Neural cell (in vitro differentiated cells): ENCODE results near the gene EFCAB6. TPM values are rescaled to one million over a fixed set of nuclear protein-coding genes. Genes with fewer than 3 reads are reported as not detected.

Source experiments
- H2AFZ ChIP-seq: fragments of 200-600, 300-800 bp; sonication (generic), shearing (Covaris generic); 2 replicates; pipeline ENCODE4 v1.6.0; 2014; ENCODE audit warnings: low read depth, mild to moderate bottlenecking, antibody characterized with exemption, low read length, moderate library complexity
- H3F3A ChIP-seq: fragments of 200-600 bp; shearing (Covaris generic); 2 replicates; pipeline ENCODE4 v1.6.1; 2016; ENCODE audit warnings: mild to moderate bottlenecking, moderate library complexity, mixed read lengths, antibody characterized with exemption, low read length; ENCODE audit not compliant: insufficient read depth, poor library complexity, severe bottlenecking
- H3K27ac ChIP-seq: fragments of 200-600, 300-800 bp; sonication (generic), shearing (Covaris generic); 2 replicates; pipeline ENCODE4 v1.5.1; 2014; ENCODE audit warnings: mild to moderate bottlenecking, low read length, moderate library complexity
- H3K27me3 ChIP-seq: fragments of 300-800, 200-600 bp; sonication (generic), shearing (Covaris generic); 2 replicates; pipeline ENCODE4 v1.6.0; 2014; ENCODE audit warnings: mild to moderate bottlenecking, low read depth, low read length, moderate library complexity; ENCODE audit not compliant: insufficient read depth
- H3K36me3 ChIP-seq: fragments of 300-800, 200-600 bp; sonication (generic), shearing (Covaris generic); 2 replicates; pipeline ENCODE4 v1.5.1; 2014; ENCODE audit warnings: mild to moderate bottlenecking, antibody characterized with exemption, low read length, moderate library complexity; ENCODE audit not compliant: insufficient read depth
- H3K4me2 ChIP-seq: fragments of 300-800, 200-600 bp; sonication (generic), shearing (Covaris generic); 2 replicates; pipeline ENCODE4 v1.6.0; 2014; ENCODE audit warnings: mild to moderate bottlenecking, low read length
- H3K4me3 ChIP-seq: fragments of 300-800, 200-600 bp; sonication (generic), shearing (Covaris generic); 2 replicates; pipeline ENCODE4 v1.5.1; 2014; ENCODE audit warnings: mild to moderate bottlenecking, low read length, moderate library complexity
- H3K79me2 ChIP-seq: fragments of 200-600 bp; shearing (Covaris generic); replicated peaks from 2 replicates; pipeline ENCODE4 v1.6.0; 2014; ENCODE audit warnings: mild to moderate bottlenecking, low read length, moderate library complexity; ENCODE audit not compliant: insufficient read depth
- H3K9ac ChIP-seq: fragments of 300-800, 200-600 bp; sonication (generic), shearing (Covaris generic); 2 replicates; pipeline ENCODE4 v1.6.1; 2016; ENCODE audit warnings: mild to moderate bottlenecking, low read length, mixed read lengths
- H3K9me2 ChIP-seq: fragments of 200-600 bp; shearing (Covaris generic); 2 replicates; pipeline ENCODE4 v1.6.1; 2016; ENCODE audit warnings: mild to moderate bottlenecking, low read length, mixed read lengths; ENCODE audit not compliant: insufficient read depth
- H3K9me3 ChIP-seq: fragments of 200-600, 300-800 bp; sonication (generic), shearing (Covaris generic); 2 replicates; pipeline ENCODE4 v1.6.1; 2016; ENCODE audit warnings: mild to moderate bottlenecking, mixed run types, low read length, moderate library complexity, mixed read lengths
- H4K20me1 ChIP-seq: fragments of 200-600 bp; shearing (Covaris generic); 2 replicates; pipeline ENCODE4 v1.6.1; 2016; ENCODE audit warnings: mild to moderate bottlenecking, mixed run types; ENCODE audit not compliant: insufficient read depth
- CTCF ChIP-seq: fragments of 450-650 bp; IDR thresholded peaks from 2 replicates; pipeline ENCODE4 v1.5.1; 2014; ENCODE audit warnings: antibody characterized with exemption, mild to moderate bottlenecking, moderate library complexity; ENCODE audit not compliant: poor library complexity, severe bottlenecking
- EP300 ChIP-seq: fragments of 450-650 bp; conservative IDR thresholded peaks from 2 replicates; pipeline ENCODE4 v1.6.1; 2014; ENCODE audit warnings: antibody characterized with exemption, mild to moderate bottlenecking, moderate library complexity; ENCODE audit not compliant: poor library complexity, severe bottlenecking
- EZH2 ChIP-seq: fragments of 200-600, 300-800 bp; shearing (Covaris generic), sonication (generic); IDR thresholded peaks from 2 replicates; pipeline ENCODE4 v1.6.1; 2014; ENCODE audit warnings: antibody characterized with exemption, low read length, borderline replicate concordance, mild to moderate bottlenecking; ENCODE audit not compliant: insufficient read depth, poor library complexity, severe bottlenecking
- MXI1 ChIP-seq: fragments of 450-650 bp; conservative IDR thresholded peaks from 2 replicates; pipeline ENCODE4 v1.6.1; 2014; ENCODE audit warnings: antibody characterized with exemption, mild to moderate bottlenecking; ENCODE audit not compliant: poor library complexity, severe bottlenecking
- POLR2AphosphoS5 ChIP-seq: IDR thresholded peaks from 2 replicates; pipeline ENCODE4 v1.6.1; 2012
- RAD21 ChIP-seq: fragments of 450-650 bp; conservative IDR thresholded peaks from 2 replicates; pipeline ENCODE4 v1.6.1; 2014; ENCODE audit warnings: antibody characterized with exemption, mild to moderate bottlenecking, moderate library complexity
- REST ChIP-seq: IDR thresholded peaks from 2 replicates; pipeline ENCODE4 v1.6.1; 2012; ENCODE audit warnings: borderline replicate concordance
- SMC3 ChIP-seq: fragments of 450-650 bp; conservative IDR thresholded peaks from 2 replicates; pipeline ENCODE4 v1.6.1; 2014; ENCODE audit warnings: antibody characterized with exemption, mild to moderate bottlenecking, moderate library complexity; ENCODE audit not compliant: poor library complexity
- TAF1 ChIP-seq: IDR thresholded peaks from 2 replicates; pipeline ENCODE4 v1.6.1; 2012; ENCODE audit warnings: low read depth
- polyA plus RNA-seq: library from polyadenylated mRNA; depleted of rRNA; stranded (reverse); fragments of >200 nt; gene quantifications from 2 replicates; pipeline ENCODE4 v1.2.3, GENCODE V29; 2014

The EFCAB6 gene
- polyA plus RNA-seq, 1 donor from 2014 or later, result 1.4 TPM

GRCh38 chr22:43772831-43773230 is 39.3 kb downstream of the EFCAB6 start:
- H2AFZ ChIP-seq, result no peak overlapping the region
- no peaks in the 10 kb centered on the region for H3K9me3 ChIP-seq
- no peak overlapping the region for H3K4me3 ChIP-seq
- H3K79me2 ChIP-seq, result no peaks in the 10 kb centered on the region
- no peak overlapping the region for H3K27ac ChIP-seq
- H3K4me2 ChIP-seq, result no peak overlapping the region
- no peaks in the 10 kb centered on the region for H3K9me2 ChIP-seq
- H3K9ac ChIP-seq, result no peak overlapping the region
- no peaks in the 10 kb centered on the region for H3F3A ChIP-seq
- H3K36me3 ChIP-seq, result no peaks in the 10 kb centered on the region
- TF ChIP-seq EP300 (no peak), MXI1 (no peak), POLR2AphosphoS5 (no peak), CTCF (no peak), EZH2 (no peak), SMC3 (no peak), TAF1 (no peak), RAD21 (no peak), REST (no peak)
- no peaks in the 10 kb centered on the region for H3K27me3 ChIP-seq
- no peaks in the 10 kb centered on the region for H4K20me1 ChIP-seq

- no peak overlapping the region for H2AFZ ChIP-seq
- no peaks in the 10 kb centered on the region for H3K9me2 ChIP-seq
- H3K27ac ChIP-seq, result peak overlapping the region; percentile 68
- no peaks in the 10 kb centered on the region for H3K36me3 ChIP-seq
- no peaks in the 10 kb centered on the region for H3K79me2 ChIP-seq
- no peaks in the 10 kb centered on the region for H3F3A ChIP-seq
- no peak overlapping the region for H3K9ac ChIP-seq
- H4K20me1 ChIP-seq, result no peaks in the 10 kb centered on the region
- no peak for TF ChIP-seq RAD21
- no peak for TF ChIP-seq MXI1
- TF ChIP-seq EP300, result peak; percentile 71
- H3K27me3 ChIP-seq, result no peaks in the 10 kb centered on the region
- peak overlapping the region; percentile 16 for H3K4me2 ChIP-seq
- H3K9me3 ChIP-seq, result no peaks in the 10 kb centered on the region
- H3K4me3 ChIP-seq, result peak overlapping the region; percentile 3
Observed at GRCh38 chr22:43755452-43755851, 56.7 kb downstream of the EFCAB6 start.

GRCh38 chr22:43755011-43755410 is 57.1 kb downstream of the EFCAB6 start:
- Histone ChIP-seq H3K9me2 (no peaks in the 10 kb centered on the region), H2AFZ (no peak overlapping the region), H3K9me3 (no peaks in the 10 kb centered on the region), H3K27ac (peak overlapping the region; percentile 68), H3K79me2 (no peaks in the 10 kb centered on the region), H3K4me3 (peak overlapping the region; percentile 30), H3K27me3 (no peaks in the 10 kb centered on the region), H3K36me3 (no peaks in the 10 kb centered on the region), H3F3A (no peaks in the 10 kb centered on the region), H3K4me2 (peak overlapping the region; percentile 16), H3K9ac (peak overlapping the region; percentile 8), H4K20me1 (no peaks in the 10 kb centered on the region)
- TF ChIP-seq MXI1 (no peak), TAF1 (no peak), RAD21 (no peak), POLR2AphosphoS5 (no peak), REST (no peak), SMC3 (no peak), CTCF (no peak), EP300 (no peak), EZH2 (no peak)
